ENCODE data around the gene GPR155.

Gene GPR155

GRCh38 chr2:174493549-174494331, 6.9 kb upstream of the GPR155 start:
- peak overlapping the region; percentile 75 for H3K4me2 ChIP-seq (ENCODE audit: insufficient read depth, low read length)
- H3K36me3 ChIP-seq (ENCODE audit: insufficient read depth, low read length): no peaks in the 10 kb centered on the region
- no peaks in the 10 kb centered on the region for H3K79me2 ChIP-seq (ENCODE audit: insufficient read depth, low read length)
- no peaks in the 10 kb centered on the region for H3K27me3 ChIP-seq (ENCODE audit: insufficient read depth, low read length, poor library complexity)
- no peaks in the 10 kb centered on the region for H4K20me1 ChIP-seq (ENCODE audit: insufficient read depth, low read length)
- ATAC-seq (ENCODE audit: insufficient read depth, low read depth): peak; percentile 31
- H3K9ac ChIP-seq (ENCODE audit: low read depth, low read length): peak overlapping the region; percentile 56
- H3K27ac ChIP-seq (ENCODE audit: low read length): peak overlapping the region; percentile 90
- peak; percentile 27 for DNase-seq
- H3K4me1 ChIP-seq (ENCODE audit: insufficient read depth, low read length): peaks cover 51% of the 10 kb centered on the region
- TF ChIP-seq CTCF (IDR thresholded peaks at IDR 0.05; ENCODE audit: borderline replicate concordance, extremely low read depth, low read length, poor library complexity, severe bottlenecking) (no peak), EZH2 (IDR thresholded peaks at IDR 0.05; ENCODE audit: borderline replicate concordance, low read depth, low read length, severe bottlenecking) (no peak)
- no peaks in the 10 kb centered on the region for H3K9me3 ChIP-seq (ENCODE audit: insufficient read depth, low read length, severe bottlenecking)
- H2AFZ ChIP-seq (ENCODE audit: low read depth, low read length): peak overlapping the region; percentile 84
- H3K4me3 ChIP-seq (ENCODE audit: low read depth in 1 of 2, low read length in 2 of 2): peak overlapping the region; percentile 15 to 52

- Histone ChIP-seq H3K4me1 (ENCODE audit: insufficient read depth, low read length) (peaks cover 57% of the 10 kb centered on the region), H2AFZ (ENCODE audit: low read depth, low read length) (peak overlapping the region; percentile 84), H3K27me3 (ENCODE audit: insufficient read depth, low read length, poor library complexity) (no peaks in the 10 kb centered on the region), H3K9me3 (ENCODE audit: insufficient read depth, low read length, severe bottlenecking) (no peaks in the 10 kb centered on the region), H3K27ac (ENCODE audit: low read length) (peak overlapping the region; percentile 90), H3K9ac (ENCODE audit: low read depth, low read length) (peak overlapping the region; percentile 56), H3K4me3 (ENCODE audit: low read depth in 1 of 2, low read length in 2 of 2) (peak overlapping the region; percentile 15 to 52; a peak in 3 of 4 replicates), H3K36me3 (ENCODE audit: insufficient read depth, low read length) (no peaks in the 10 kb centered on the region), H3K4me2 (ENCODE audit: insufficient read depth, low read length) (peak overlapping the region; percentile 75), H4K20me1 (ENCODE audit: insufficient read depth, low read length) (no peaks in the 10 kb centered on the region), H3K79me2 (ENCODE audit: insufficient read depth, low read length) (no peaks in the 10 kb centered on the region)
- TF ChIP-seq EZH2 (IDR thresholded peaks at IDR 0.05; ENCODE audit: borderline replicate concordance, low read depth, low read length, severe bottlenecking) (no peak), CTCF (IDR thresholded peaks at IDR 0.05; ENCODE audit: borderline replicate concordance, extremely low read depth, low read length, poor library complexity, severe bottlenecking) (no peak)
- DNase-seq: peak; percentile 80
- peak; percentile 85 for ATAC-seq (ENCODE audit: insufficient read depth, low read depth)
Observed at GRCh38 chr2:174492963-174493431, 6.2 kb upstream of the GPR155 start.

GRCh38 chr2:174491947-174492346, 5.1 kb upstream of the GPR155 start:
- no peaks in the 10 kb centered on the region for H4K20me1 ChIP-seq (ENCODE audit: insufficient read depth, low read length)
- no peak for TF ChIP-seq EZH2 (IDR thresholded peaks at IDR 0.05; ENCODE audit: borderline replicate concordance, low read depth, low read length, severe bottlenecking)
- TF ChIP-seq CTCF (IDR thresholded peaks at IDR 0.05; ENCODE audit: borderline replicate concordance, extremely low read depth, low read length, poor library complexity, severe bottlenecking): no peak
- no peaks in the 10 kb centered on the region for H3K27me3 ChIP-seq (ENCODE audit: insufficient read depth, low read length, poor library complexity)
- H3K4me2 ChIP-seq (ENCODE audit: insufficient read depth, low read length): no peak overlapping the region
- no peak for DNase-seq
- H3K4me1 ChIP-seq (ENCODE audit: insufficient read depth, low read length): peaks cover 63% of the 10 kb centered on the region
- no peak overlapping the region for H2AFZ ChIP-seq (ENCODE audit: low read depth, low read length)
- no peaks in the 10 kb centered on the region for H3K36me3 ChIP-seq (ENCODE audit: insufficient read depth, low read length)
- H3K27ac ChIP-seq (ENCODE audit: low read length): no peak overlapping the region
- no peak for ATAC-seq (ENCODE audit: insufficient read depth, low read depth)
- H3K4me3 ChIP-seq (ENCODE audit: low read depth in 1 of 2, low read length in 2 of 2): no peak overlapping the region
- no peaks in the 10 kb centered on the region for H3K79me2 ChIP-seq (ENCODE audit: insufficient read depth, low read length)
- no peak overlapping the region for H3K9ac ChIP-seq (ENCODE audit: low read depth, low read length)
- no peaks in the 10 kb centered on the region for H3K9me3 ChIP-seq (ENCODE audit: insufficient read depth, low read length, severe bottlenecking)

Data from DND-41 (cell line).